GM18858 (cell line): ENCODE results near the gene RCBTB1.

Experiments used
- ATAC-seq: cut with Tn5 transposase; IDR thresholded peaks from one replicate; pipeline ENCODE4 v1.9.1; 2021; ENCODE audit not compliant: unreplicated experiment

Gene RCBTB1

GRCh38 chr13:49561062-49561410 is 24.3 kb downstream of the RCBTB1 start:
- ATAC-seq, result no peak

GRCh38 chr13:49560270-49561061 is 24.9 kb downstream of the RCBTB1 start:
- no peak for ATAC-seq

- no peak for ATAC-seq
Observed at GRCh38 chr13:49559006-49559405, 26.4 kb downstream of the RCBTB1 start.

GRCh38 chr13:49554387-49554786 is 31.0 kb downstream of the RCBTB1 start:
- ATAC-seq, result no peak

- no peak for ATAC-seq
Observed at GRCh38 chr13:49553888-49554287, 31.5 kb downstream of the RCBTB1 start.

GRCh38 chr13:49550942-49551644 is 34.3 kb downstream of the RCBTB1 start:
- no peak for ATAC-seq

GRCh38 chr13:49549289-49549688 is 36.1 kb downstream of the RCBTB1 start:
- no peak for ATAC-seq

- ATAC-seq, result no peak
Observed at GRCh38 chr13:49546561-49546960, 38.8 kb downstream of the RCBTB1 start.

GRCh38 chr13:49545661-49546060 is 39.7 kb downstream of the RCBTB1 start:
- ATAC-seq, result no peak

- no peak for ATAC-seq
Observed at GRCh38 chr13:49543656-49544055, 41.7 kb downstream of the RCBTB1 start.

- ATAC-seq, result no peak
Observed at GRCh38 chr13:49540552-49540951, 44.8 kb downstream of the RCBTB1 start.

GRCh38 chr13:49539746-49540145 is 45.6 kb downstream of the RCBTB1 start:
- ATAC-seq, result no peak

GRCh38 chr13:49539313-49539712 is 46.0 kb downstream of the RCBTB1 start:
- ATAC-seq, result no peak

- ATAC-seq, result no peak
Observed at GRCh38 chr13:49538404-49538803, 47.0 kb downstream of the RCBTB1 start.

GRCh38 chr13:49536144-49536873 is 49.0 kb downstream of the RCBTB1 start:
- no peak for ATAC-seq

GRCh38 chr13:49533591-49534269 is 51.6 kb downstream of the RCBTB1 start:
- no peak for ATAC-seq

GRCh38 chr13:49533011-49533410 is 52.3 kb downstream of the RCBTB1 start:
- ATAC-seq, result no peak

- ATAC-seq, result no peak
Observed at GRCh38 chr13:49532593-49532992, 52.8 kb downstream of the RCBTB1 start.

- ATAC-seq, result peak; percentile 65
Observed at GRCh38 chr13:49530457-49530856, 54.9 kb downstream of the RCBTB1 start.

GRCh38 chr13:49528161-49528560 is 57.2 kb downstream of the RCBTB1 start:
- no peak for ATAC-seq

- no peak for ATAC-seq
Observed at GRCh38 chr13:49527123-49527522, 58.2 kb downstream of the RCBTB1 start.
